GM18508 (cell line): ENCODE data around the gene ALDH3B1.

ENCODE experiments used
- ATAC-seq: cut with Tn5 transposase; IDR thresholded peaks from one replicate; pipeline ENCODE4 v1.9.1; 2021; ENCODE audit warnings: moderate number of reproducible peaks; ENCODE audit not compliant: insufficient read depth, unreplicated experiment

ALDH3B1 gene

GRCh38 chr11:68012044-68012842 is 2.1 kb downstream of the ALDH3B1 start:
- ATAC-seq = no peak

- no peak for ATAC-seq
These were observed 2.9 kb downstream of the ALDH3B1 start for GRCh38 chr11:68012843-68013610.

GRCh38 chr11:68013611-68014156 is 3.6 kb downstream of the ALDH3B1 start:
- ATAC-seq = no peak

GRCh38 chr11:68014157-68014946 is 4.2 kb downstream of the ALDH3B1 start:
- ATAC-seq = no peak

- ATAC-seq = no peak
These were observed 4.9 kb downstream of the ALDH3B1 start for GRCh38 chr11:68014947-68015447.

- ATAC-seq = no peak
These were observed 5.3 kb downstream of the ALDH3B1 start for GRCh38 chr11:68015467-68015866.

- no peak for ATAC-seq
These were observed 6.2 kb downstream of the ALDH3B1 start for GRCh38 chr11:68016161-68016903.

GRCh38 chr11:68016904-68017817 is 7.0 kb downstream of the ALDH3B1 start:
- ATAC-seq = no peak

- no peak for ATAC-seq
These were observed 8.0 kb downstream of the ALDH3B1 start for GRCh38 chr11:68017980-68018729.

- no peak for ATAC-seq
These were observed 8.6 kb downstream of the ALDH3B1 start for GRCh38 chr11:68018730-68019190.

- ATAC-seq = no peak
These were observed 9.4 kb downstream of the ALDH3B1 start for GRCh38 chr11:68019486-68019885.

GRCh38 chr11:68020575-68020974 is 10.4 kb downstream of the ALDH3B1 start:
- no peak for ATAC-seq

- no peak for ATAC-seq
These were observed 11.2 kb downstream of the ALDH3B1 start for GRCh38 chr11:68021167-68021787.

GRCh38 chr11:68022531-68022930 is 12.4 kb downstream of the ALDH3B1 start:
- no peak for ATAC-seq

- ATAC-seq = no peak
These were observed 14.4 kb downstream of the ALDH3B1 start for GRCh38 chr11:68024508-68024907.

- no peak for ATAC-seq
These were observed 14.9 kb downstream of the ALDH3B1 start for GRCh38 chr11:68025047-68025446.

- no peak for ATAC-seq
These were observed 16.4 kb downstream of the ALDH3B1 start for GRCh38 chr11:68026391-68027105.
